T-helper 1 cell (primary cell): Measurements from ENCODE around the gene KRT7.
A peak's percentile ranks its signal among the peaks of the same experiment; 100 is the strongest.

Experiments
- DNase-seq, 5 donors: peaks; one replicate each; pipeline ENCODE4 v3.0.0-alpha.2; 2012 to 2020

KRT7 gene

GRCh38 chr12:52212701-52213563 is 20.1 kb upstream of the KRT7 start:
- no peak for DNase-seq

GRCh38 chr12:52213564-52214420 is 19.3 kb upstream of the KRT7 start:
- DNase-seq: peak in 3 of 5 donors; percentile 23 to 53 (median 24)

- no peak for DNase-seq
Measured at GRCh38 chr12:52214421-52214802, 18.6 kb upstream of the KRT7 start.

GRCh38 chr12:52215587-52216031 is 17.4 kb upstream of the KRT7 start:
- no peak for DNase-seq

- DNase-seq: no peak
Measured at GRCh38 chr12:52216100-52216499, 16.9 kb upstream of the KRT7 start.

- no peak for DNase-seq
Measured at GRCh38 chr12:52216807-52217206, 16.2 kb upstream of the KRT7 start.

- DNase-seq: no peak
Measured at GRCh38 chr12:52217223-52217622, 15.8 kb upstream of the KRT7 start.

GRCh38 chr12:52218001-52218400 is 15.0 kb upstream of the KRT7 start:
- DNase-seq: no peak

GRCh38 chr12:52220477-52220876 is 12.6 kb upstream of the KRT7 start:
- DNase-seq: no peak

- no peak for DNase-seq
Measured at GRCh38 chr12:52221070-52221781, 11.8 kb upstream of the KRT7 start.

GRCh38 chr12:52221912-52222457 is 11.1 kb upstream of the KRT7 start:
- DNase-seq: peak in 2 of 5 donors; percentile 33 to 67

GRCh38 chr12:52222692-52223091 is 10.4 kb upstream of the KRT7 start:
- no peak for DNase-seq

- no peak for DNase-seq
Measured at GRCh38 chr12:52223406-52224039, 9.5 kb upstream of the KRT7 start.

GRCh38 chr12:52224151-52224550 is 8.9 kb upstream of the KRT7 start:
- no peak for DNase-seq

- DNase-seq: no peak
Measured at GRCh38 chr12:52225752-52226151, 7.3 kb upstream of the KRT7 start.

- no peak for DNase-seq
Measured at GRCh38 chr12:52226446-52226845, 6.6 kb upstream of the KRT7 start.

- no peak for DNase-seq
Measured at GRCh38 chr12:52227606-52228166, 5.4 kb upstream of the KRT7 start.

- no peak for DNase-seq
Measured at GRCh38 chr12:52228366-52228765, 4.7 kb upstream of the KRT7 start.

- DNase-seq: no peak
Measured at GRCh38 chr12:52228931-52229330, 4.1 kb upstream of the KRT7 start.

GRCh38 chr12:52229836-52230343 is 3.2 kb upstream of the KRT7 start:
- DNase-seq: no peak
